RWPE2 (cell line): Measurements from ENCODE around the gene UBE2B.

Experiments used
- ATAC-seq: fragments of 200-7000 bp; cut with Tn5 transposase; 3 replicates; pipeline ENCODE4 v1.9.1; 2021; ENCODE audit warnings: low read depth
- DNase-seq: peaks from one replicate; pipeline ENCODE4 v3.0.0-alpha.2; 2020; ENCODE audit warnings: low spot score
- H3K27ac ChIP-seq: fragments of 450-650 bp; 2 replicates; pipeline ENCODE4 v1.5.1; 2017; ENCODE audit warnings: mild to moderate bottlenecking; ENCODE audit not compliant: poor library complexity, severe bottlenecking
- H3K27me3 ChIP-seq: fragments of 250-450 bp; sonication (Bioruptor Pico); 2 replicates; pipeline ENCODE4 v1.5.1; 2021; ENCODE audit warnings: mild to moderate bottlenecking, moderate library complexity; ENCODE audit not compliant: insufficient read depth, poor library complexity, severe bottlenecking
- H3K36me3 ChIP-seq: fragments of 250-450 bp; sonication (Bioruptor Pico); 2 replicates; pipeline ENCODE4 v1.5.1; 2020; ENCODE audit warnings: low read depth, mild to moderate bottlenecking, moderate library complexity
- H3K4me1 ChIP-seq: fragments of 250-450 bp; sonication (Bioruptor Pico); 2 replicates; pipeline ENCODE4 v1.5.1; 2021; ENCODE audit warnings: mild to moderate bottlenecking, moderate library complexity; ENCODE audit not compliant: insufficient read depth, poor library complexity, severe bottlenecking
- H3K4me3 ChIP-seq: fragments of 250-450 bp; sonication (Bioruptor Pico); 2 replicates; pipeline ENCODE4 v1.5.1; 2021; ENCODE audit warnings: mild to moderate bottlenecking, moderate library complexity; ENCODE audit not compliant: severe bottlenecking
- H3K9me3 ChIP-seq: fragments of 250-450 bp; sonication (Bioruptor Pico); 2 replicates; pipeline ENCODE4 v1.5.1; 2021; ENCODE audit warnings: mild to moderate bottlenecking, moderate library complexity; ENCODE audit not compliant: severe bottlenecking
- CTCF ChIP-seq: fragments of 450-650 bp; IDR thresholded peaks from one replicate; pipeline ENCODE4 v1.5.1; 2017; ENCODE audit warnings: mild to moderate bottlenecking, moderate library complexity; ENCODE audit not compliant: poor library complexity, severe bottlenecking

Gene UBE2B

DNA sequence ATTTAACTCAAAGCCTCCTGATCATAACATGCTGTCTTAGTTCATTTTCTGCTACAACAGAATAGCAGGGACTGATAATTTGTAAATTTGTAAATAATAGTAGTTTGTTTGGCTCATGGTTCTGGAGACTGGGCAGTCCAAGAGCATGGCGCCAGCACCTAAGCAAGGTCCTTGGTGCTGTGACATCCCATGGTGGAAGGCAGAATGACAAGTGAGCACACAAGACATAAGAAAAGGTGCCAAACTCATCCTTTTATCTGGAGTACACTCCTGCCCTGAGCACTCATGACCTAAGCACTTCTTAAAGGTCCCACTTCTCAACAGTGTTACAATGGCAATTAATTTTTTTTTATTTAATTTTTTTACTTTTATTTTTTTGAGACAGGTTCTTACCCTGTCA is 16.1 kb downstream of the UBE2B start:
- no peaks in the 10 kb centered on the region for H3K27me3 ChIP-seq
- no peak overlapping the region for H3K4me3 ChIP-seq
- TF ChIP-seq CTCF = no peak
- no peak overlapping the region for H3K27ac ChIP-seq
- ATAC-seq = no peak
- peaks cover 3% of the 10 kb centered on the region for H3K4me1 ChIP-seq
- peaks cover 100% of the 10 kb centered on the region for H3K36me3 ChIP-seq
- no peak for DNase-seq
- H3K9me3 ChIP-seq = no peaks in the 10 kb centered on the region

DNA sequence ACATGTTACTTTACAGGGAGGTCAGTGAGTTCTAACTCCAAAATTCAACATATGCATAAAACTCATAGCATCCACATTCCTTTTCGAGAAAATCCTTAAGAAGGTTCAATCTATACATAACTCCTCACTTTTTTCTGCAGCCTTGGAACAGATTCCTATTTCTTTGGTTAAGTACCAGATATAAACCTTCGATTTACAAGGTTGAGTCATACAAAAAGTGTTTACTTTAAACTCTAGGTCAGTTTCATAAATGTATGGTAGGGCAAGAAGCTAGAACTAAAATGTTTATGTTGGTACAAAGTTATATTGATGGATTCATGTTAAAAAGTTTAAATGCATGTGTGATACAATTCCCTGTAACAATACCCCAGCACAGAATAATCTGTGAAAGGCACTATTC is 20.9 kb downstream of the UBE2B start:
- H3K36me3 ChIP-seq = peaks cover 93% of the 10 kb centered on the region

DNA sequence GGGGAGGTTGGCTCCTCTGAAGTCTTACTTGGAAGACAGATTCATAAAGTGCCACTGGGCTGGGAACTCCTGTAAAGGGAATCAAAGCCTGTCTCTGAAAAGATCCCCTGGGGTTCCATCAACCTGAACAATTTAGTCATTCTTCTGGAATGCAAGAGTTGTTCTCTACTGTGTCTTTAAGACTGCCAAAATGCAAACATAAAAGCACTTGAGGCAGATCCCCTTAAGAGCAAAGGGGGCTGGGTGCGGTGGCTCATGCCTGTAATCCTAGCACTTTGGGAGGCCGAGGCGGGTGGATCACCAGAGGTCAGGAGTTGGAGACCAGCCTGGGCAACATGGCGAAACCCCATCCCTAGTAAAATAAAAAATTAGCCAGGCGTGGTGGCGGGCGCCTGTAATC is 23.6 kb downstream of the UBE2B start:
- no peak for TF ChIP-seq CTCF
- DNase-seq (no peak), ATAC-seq (no peak)
- H3K4me1 ChIP-seq = peaks cover 3% of the 10 kb centered on the region
- H3K9me3 ChIP-seq = no peaks in the 10 kb centered on the region
- H3K27ac ChIP-seq = no peak overlapping the region
- H3K4me3 ChIP-seq = no peak overlapping the region
- H3K36me3 ChIP-seq = peaks cover 71% of the 10 kb centered on the region
- H3K27me3 ChIP-seq = no peaks in the 10 kb centered on the region

More for the DNA sequence above, 20.9 kb downstream of the UBE2B start:
- no peaks in the 10 kb centered on the region for H3K9me3 ChIP-seq
- DNase-seq (no peak), ATAC-seq (no peak)
- no peak for TF ChIP-seq CTCF
- H3K27ac ChIP-seq = no peak overlapping the region
- H3K4me1 ChIP-seq = peaks cover 3% of the 10 kb centered on the region
- H3K4me3 ChIP-seq = no peak overlapping the region
- no peaks in the 10 kb centered on the region for H3K27me3 ChIP-seq

DNA sequence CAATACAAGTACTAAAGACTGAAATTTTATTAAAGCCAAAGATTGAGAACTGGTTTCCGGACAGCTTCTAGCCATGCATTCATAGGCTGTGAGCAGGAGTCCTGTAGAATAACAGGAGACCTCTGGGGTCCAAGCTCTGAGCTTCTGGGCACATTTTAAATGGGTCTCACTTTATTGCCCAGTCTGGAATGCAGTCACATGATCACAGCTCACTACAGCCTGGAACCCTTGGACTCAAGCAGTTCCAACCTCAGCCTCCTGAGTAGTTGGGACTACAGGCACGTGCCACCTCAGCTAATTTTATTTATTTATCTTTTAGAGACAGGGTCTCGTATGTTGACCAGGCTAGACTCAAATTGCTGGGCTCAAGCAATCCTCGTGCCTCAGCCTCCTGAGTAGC is 24.9 kb downstream of the UBE2B start:
- ATAC-seq = no peak
- Histone ChIP-seq H3K27me3 (no peaks in the 10 kb centered on the region), H3K36me3 (peaks cover 60% of the 10 kb centered on the region), H3K4me1 (peaks cover 3% of the 10 kb centered on the region), H3K27ac (no peak overlapping the region), H3K9me3 (no peaks in the 10 kb centered on the region), H3K4me3 (no peak overlapping the region)
- no peak for DNase-seq
- no peak for TF ChIP-seq CTCF

- DNase-seq (no peak), ATAC-seq (peak; percentile 6; the same call in 1 of the 3 replicates)
- H3K27me3 ChIP-seq = no peaks in the 10 kb centered on the region
- TF ChIP-seq CTCF = no peak
- H3K9me3 ChIP-seq = no peaks in the 10 kb centered on the region
- peaks cover 60% of the 10 kb centered on the region for H3K36me3 ChIP-seq
- no peak overlapping the region for H3K4me3 ChIP-seq
- H3K4me1 ChIP-seq = no peaks in the 10 kb centered on the region
- no peak overlapping the region for H3K27ac ChIP-seq
Measured at GRCh38 chr5:134397196-134397595, 25.8 kb downstream of the UBE2B start.
